Measurements from ENCODE around the gene NPY5R. TPM values are rescaled to one million over a fixed set of nuclear protein-coding genes. Genes with fewer than 3 reads are reported as not detected.

The NPY5R gene
- total RNA-seq, 8 experiments from 2014 or later = 0.10 to 1.4 (median 0.46) TPM; not detected in 1

DNA sequence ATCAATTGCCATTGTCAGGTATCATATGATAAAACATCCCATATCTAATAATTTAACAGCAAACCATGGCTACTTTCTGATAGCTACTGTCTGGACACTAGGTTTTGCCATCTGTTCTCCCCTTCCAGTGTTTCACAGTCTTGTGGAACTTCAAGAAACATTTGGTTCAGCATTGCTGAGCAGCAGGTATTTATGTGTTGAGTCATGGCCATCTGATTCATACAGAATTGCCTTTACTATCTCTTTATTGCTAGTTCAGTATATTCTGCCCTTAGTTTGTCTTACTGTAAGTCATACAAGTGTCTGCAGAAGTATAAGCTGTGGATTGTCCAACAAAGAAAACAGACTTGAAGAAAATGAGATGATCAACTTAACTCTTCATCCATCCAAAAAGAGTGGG lies 7.0 kb downstream of the NPY5R start:
- in situ Hi-C loops (cut with MboI; ENCODE audit: low pct_unique_long_range_greater_than_20kb in 2 of 9, low sequenced_read_pairs in 9 of 9, unreplicated experiment in 9 of 9) = no loop called here
- Histone ChIP-seq H3K4me3 (no peak overlapping the region), H3K4me1 (replicated peaks in 1 of 2) (no peaks in the 10 kb centered on the region), H3K27ac (no peak overlapping the region)
- no peak for ATAC-seq (replicated peaks in 6 of 8)

- WGBS, 10 experiments = 0 to 100% (median 47%) methylated on average over 1 to 3 of the region's 3 CpGs; no CpG with 5 or more reads in 2 of the 10 experiments
- Histone ChIP-seq H3K4me3 (no peak overlapping the region), H3K27ac (no peak overlapping the region), H3K4me1 (replicated peaks in 1 of 2) (no peaks in the 10 kb centered on the region)
- no peak for ATAC-seq (replicated peaks in 6 of 8)
- in situ Hi-C loops (cut with MboI; ENCODE audit: low pct_unique_long_range_greater_than_20kb in 2 of 9, low sequenced_read_pairs in 9 of 9, unreplicated experiment in 9 of 9) = no loop called here
These were observed 9.4 kb downstream of the NPY5R start for GRCh38 chr4:163353054-163353453.

GRCh38 chr4:163356104-163356503 lies 12.4 kb downstream of the NPY5R start:
- in situ Hi-C loops (cut with MboI; ENCODE audit: low pct_unique_long_range_greater_than_20kb in 2 of 9, low sequenced_read_pairs in 9 of 9, unreplicated experiment in 9 of 9) = no loop called here
- ATAC-seq (replicated peaks in 6 of 8) = no peak
- no peak overlapping the region for H3K4me3 ChIP-seq
- 0 to 100% (median 59%) methylated on average over 1 of the region's 1 CpG; no CpG with 5 or more reads in 2 of the 10 experiments for WGBS, 10 experiments
- H3K27ac ChIP-seq = no peak overlapping the region
- no peaks in the 10 kb centered on the region for H3K4me1 ChIP-seq (replicated peaks in 1 of 2)

- H3K27ac ChIP-seq = no peak overlapping the region
- 0 to 100% (median 46%) methylated on average over 1 to 3 of the region's 3 CpGs; no CpG with 5 or more reads in 2 of the 10 experiments for WGBS, 10 experiments
- H3K4me3 ChIP-seq = no peak overlapping the region
- no peak for ATAC-seq (replicated peaks in 6 of 8)
- H3K4me1 ChIP-seq (replicated peaks in 1 of 2) = no peaks in the 10 kb centered on the region
- in situ Hi-C loops (cut with MboI; ENCODE audit: low pct_unique_long_range_greater_than_20kb in 2 of 9, low sequenced_read_pairs in 9 of 9, unreplicated experiment in 9 of 9) = no loop called here
These were observed 24.0 kb downstream of the NPY5R start for GRCh38 chr4:163367651-163368050.

DNA sequence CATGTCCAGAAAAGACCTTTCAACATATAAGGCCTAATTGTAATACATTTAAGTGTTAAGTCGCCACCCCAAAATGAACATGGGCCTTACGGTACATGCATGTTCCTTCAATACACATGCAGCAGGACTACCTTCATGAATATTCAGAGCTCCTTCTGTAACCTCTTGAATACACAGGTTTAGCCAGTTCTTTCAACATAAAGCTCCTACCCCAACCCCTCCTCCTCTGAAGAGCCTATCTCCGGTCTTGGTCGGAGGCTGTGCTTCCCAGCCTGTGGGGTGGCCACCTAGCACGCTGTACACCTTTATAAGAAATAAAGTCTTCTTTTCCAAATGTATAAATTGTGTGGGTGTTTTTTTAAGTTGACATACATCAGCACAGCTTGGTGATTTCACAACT lies 28.3 kb downstream of the NPY5R start:
- H3K27ac ChIP-seq = no peak overlapping the region
- in situ Hi-C loops (cut with MboI; ENCODE audit: low pct_unique_long_range_greater_than_20kb in 2 of 9, low sequenced_read_pairs in 9 of 9, unreplicated experiment in 9 of 9) = no loop called here
- no peak for ATAC-seq (replicated peaks in 6 of 8)
- H3K4me3 ChIP-seq = no peak overlapping the region
- peaks cover 0 to 14% of the 10 kb centered on the region in 2 donors for H3K4me1 ChIP-seq (replicated peaks in 1 of 2)
- WGBS, 10 experiments = 42 to 100% (median 87%) methylated on average over 1 to 5 of the region's 5 CpGs; no CpG with 5 or more reads in 2 of the 10 experiments

DNA sequence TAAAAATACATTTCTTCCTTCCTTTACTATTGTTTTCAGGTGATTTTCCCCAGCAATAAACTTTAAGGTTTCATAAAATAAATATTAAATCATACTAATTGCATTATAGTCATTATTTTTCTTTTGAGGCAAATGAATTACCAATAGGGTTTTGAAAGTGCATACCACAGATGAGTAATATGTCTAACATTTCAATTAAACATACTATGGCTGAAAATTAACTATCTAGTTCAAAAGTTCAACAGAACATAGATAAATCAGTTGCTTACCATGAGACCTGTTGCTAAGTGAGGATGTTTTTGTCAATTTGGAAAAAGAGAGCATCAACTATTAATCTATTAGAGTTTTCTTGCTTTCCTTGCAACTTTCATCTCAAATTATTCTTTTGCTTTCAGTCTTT lies 35.0 kb downstream of the NPY5R start:
- no peak for ATAC-seq (replicated peaks in 6 of 8)
- in situ Hi-C loops (cut with MboI; ENCODE audit: low pct_unique_long_range_greater_than_20kb in 2 of 9, low sequenced_read_pairs in 9 of 9, unreplicated experiment in 9 of 9) = no loop called here
- Histone ChIP-seq H3K4me1 (replicated peaks in 1 of 2) (peaks cover 0 to 14% of the 10 kb centered on the region in 2 donors), H3K27ac (no peak overlapping the region), H3K4me3 (no peak overlapping the region)

- no peak overlapping the region for H3K27ac ChIP-seq
- 0 to 70% (median 48%) methylated on average over 1 to 5 of the region's 5 CpGs for WGBS, 10 experiments
- in situ Hi-C loops (cut with MboI; ENCODE audit: low pct_unique_long_range_greater_than_20kb in 2 of 9, low sequenced_read_pairs in 9 of 9, unreplicated experiment in 9 of 9) = no loop called here
- peaks cover 0 to 9% of the 10 kb centered on the region in 2 donors for H3K4me1 ChIP-seq (replicated peaks in 1 of 2)
- no peak overlapping the region for H3K4me3 ChIP-seq
- no peak for ATAC-seq (replicated peaks in 6 of 8)
These were observed 37.0 kb downstream of the NPY5R start for GRCh38 chr4:163380703-163381102.

GRCh38 chr4:163382178-163382869 lies 38.6 kb downstream of the NPY5R start:
- in situ Hi-C loops (cut with MboI; ENCODE audit: low pct_unique_long_range_greater_than_20kb in 2 of 9, low sequenced_read_pairs in 9 of 9, unreplicated experiment in 9 of 9) = no loop called here

GRCh38 chr4:163384434-163384833 lies 40.7 kb downstream of the NPY5R start:
- ATAC-seq (replicated peaks in 6 of 8) = no peak
- H3K4me1 ChIP-seq (replicated peaks in 1 of 2) = no peaks in the 10 kb centered on the region
- in situ Hi-C loops (cut with MboI; ENCODE audit: low pct_unique_long_range_greater_than_20kb in 2 of 9, low sequenced_read_pairs in 9 of 9, unreplicated experiment in 9 of 9) = no loop called here
- 0 to 100% (median 89%) methylated on average over 1 to 5 of the region's 5 CpGs; no CpG with 5 or more reads in 1 of the 10 experiments for WGBS, 10 experiments
- no peak overlapping the region for H3K4me3 ChIP-seq
- H3K27ac ChIP-seq = no peak overlapping the region

More at GRCh38 chr4:163382178-163382869, 38.6 kb downstream of the NPY5R start:
- Histone ChIP-seq H3K27ac (no peak overlapping the region), H3K4me1 (replicated peaks in 1 of 2) (no peaks in the 10 kb centered on the region), H3K4me3 (no peak overlapping the region)
- 18 to 98% (median 86%) methylated on average over 2 to 7 of the region's 7 CpGs for WGBS, 10 experiments
- ATAC-seq (replicated peaks in 6 of 8) = no peak

DNA sequence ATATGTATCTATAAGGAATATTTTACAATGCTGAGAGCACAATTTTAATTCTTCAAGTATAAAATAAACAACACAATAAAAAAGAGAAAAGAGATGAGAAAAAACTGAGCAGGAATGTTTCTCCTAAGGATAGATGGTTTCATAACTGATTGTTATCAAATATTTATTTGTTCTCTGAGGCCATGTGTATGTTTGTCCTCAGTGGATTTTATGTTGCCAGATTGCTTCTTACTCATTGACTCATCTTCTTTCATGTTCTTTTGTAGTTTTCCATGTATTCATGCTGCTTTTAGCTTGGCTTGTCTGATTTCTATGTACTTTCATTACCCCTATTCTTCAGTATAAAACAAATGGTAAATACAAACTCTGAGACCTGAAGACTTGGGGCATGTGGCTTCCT lies 41.2 kb downstream of the NPY5R start:
- Histone ChIP-seq H3K4me3 (no peak overlapping the region), H3K4me1 (replicated peaks in 1 of 2) (no peaks in the 10 kb centered on the region), H3K27ac (no peak overlapping the region)
- in situ Hi-C loops (cut with MboI; ENCODE audit: low pct_unique_long_range_greater_than_20kb in 2 of 9, low sequenced_read_pairs in 9 of 9, unreplicated experiment in 9 of 9) = no loop called here
- no peak for ATAC-seq (replicated peaks in 6 of 8)

DNA sequence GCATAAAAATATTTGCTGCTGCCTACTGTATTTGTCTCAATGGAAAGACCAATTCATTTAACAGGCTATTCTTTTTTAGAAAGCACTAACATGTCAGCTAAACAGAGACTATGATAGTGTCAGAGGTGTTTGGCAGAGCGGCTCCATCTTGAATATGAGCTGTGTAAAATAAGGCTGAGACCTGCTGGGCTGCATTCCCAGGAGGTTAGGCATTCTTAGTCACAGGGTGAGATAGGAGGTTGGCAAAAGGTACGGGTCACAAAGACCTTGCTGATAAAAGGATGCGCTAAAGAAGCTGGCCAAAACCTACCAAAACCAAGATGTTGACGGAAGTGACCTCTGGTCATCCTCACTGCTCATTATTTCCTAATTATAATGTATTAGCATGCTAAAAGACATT lies 41.8 kb downstream of the NPY5R start:
- in situ Hi-C loops (cut with MboI; ENCODE audit: low pct_unique_long_range_greater_than_20kb in 2 of 9, low sequenced_read_pairs in 9 of 9, unreplicated experiment in 9 of 9) = no loop called here
- 0 to 93% (median 76%) methylated on average over 1 to 4 of the region's 4 CpGs; no CpG with 5 or more reads in 2 of the 10 experiments for WGBS, 10 experiments
- Histone ChIP-seq H3K4me3 (no peak overlapping the region), H3K27ac (no peak overlapping the region), H3K4me1 (replicated peaks in 1 of 2) (no peaks in the 10 kb centered on the region)
- ATAC-seq (replicated peaks in 6 of 8) = no peak

DNA sequence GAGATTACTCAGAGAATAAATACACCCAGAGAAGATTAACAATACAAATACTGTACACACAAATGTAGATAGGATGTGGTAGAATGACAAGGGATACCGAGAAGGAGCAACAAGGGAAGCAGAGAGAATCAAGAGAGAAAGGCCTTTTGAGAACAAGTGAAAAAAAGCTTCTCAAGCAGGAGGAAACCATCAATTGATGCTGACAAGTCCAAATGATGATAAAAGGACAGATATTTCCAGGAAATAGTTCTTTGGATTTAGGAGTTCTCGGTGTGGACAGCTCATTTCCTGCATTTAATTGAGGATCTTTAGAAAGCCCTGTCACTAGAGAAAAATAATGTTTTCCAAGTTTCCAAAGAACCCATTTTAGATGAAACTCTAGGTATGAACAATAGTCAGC lies 48.1 kb downstream of the NPY5R start:
- no peak overlapping the region for H3K27ac ChIP-seq
- WGBS, 10 experiments = 0 to 78% (median 63%) methylated on average over 1 to 2 of the region's 2 CpGs

GRCh38 chr4:163392328-163392727 lies 48.6 kb downstream of the NPY5R start:
- Histone ChIP-seq H3K4me3 (no peak overlapping the region), H3K4me1 (replicated peaks in 1 of 2) (no peaks in the 10 kb centered on the region), H3K27ac (no peak overlapping the region)
- ATAC-seq (replicated peaks in 6 of 8) = no peak
- in situ Hi-C loops (cut with MboI; ENCODE audit: low pct_unique_long_range_greater_than_20kb in 2 of 9, low sequenced_read_pairs in 9 of 9, unreplicated experiment in 9 of 9) = no loop called here
- WGBS, 10 experiments = 20 to 100% (median 78%) methylated on average over 3 to 4 of the region's 4 CpGs; no CpG with 5 or more reads in 2 of the 10 experiments

More for the DNA sequence above, 48.1 kb downstream of the NPY5R start:
- no peaks in the 10 kb centered on the region for H3K4me1 ChIP-seq (replicated peaks in 1 of 2)
- in situ Hi-C loops (cut with MboI; ENCODE audit: low pct_unique_long_range_greater_than_20kb in 2 of 9, low sequenced_read_pairs in 9 of 9, unreplicated experiment in 9 of 9) = no loop called here
- no peak for ATAC-seq (replicated peaks in 6 of 8)
- no peak overlapping the region for H3K4me3 ChIP-seq

DNA sequence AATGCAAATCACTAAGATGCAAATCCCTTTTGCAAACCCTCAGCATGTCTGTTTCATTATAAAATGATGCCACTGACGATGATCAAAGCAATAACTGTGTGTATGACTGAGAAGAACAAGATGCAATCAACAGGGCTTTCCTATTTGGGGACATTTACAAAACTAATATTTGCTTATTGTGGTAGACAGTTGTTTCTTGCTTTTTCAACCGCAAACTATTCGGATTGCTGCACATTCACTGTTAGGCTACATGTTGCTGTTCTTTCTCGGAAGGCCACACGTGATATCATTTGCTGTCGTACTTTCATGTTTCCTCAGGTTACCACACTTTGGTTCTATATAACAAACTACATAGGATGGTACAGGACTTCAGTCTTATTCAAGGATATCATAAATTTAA lies 49.8 kb downstream of the NPY5R start:
- Histone ChIP-seq H3K27ac (no peak overlapping the region), H3K4me1 (replicated peaks in 1 of 2) (no peaks in the 10 kb centered on the region), H3K4me3 (no peak overlapping the region)
- in situ Hi-C loops (cut with MboI; ENCODE audit: low pct_unique_long_range_greater_than_20kb in 2 of 9, low sequenced_read_pairs in 9 of 9, unreplicated experiment in 9 of 9) = no loop called here
- ATAC-seq (replicated peaks in 6 of 8) = no peak
- 37 to 93% (median 80%) methylated on average over 1 to 6 of the region's 6 CpGs; no CpG with 5 or more reads in 1 of the 10 experiments for WGBS, 10 experiments
